Coronary artery (tissue), 2 donors: ENCODE results near the gene RMC1.

Experiments
- DNase-seq: peaks from one replicate; pipeline ENCODE4 v3.0.0-alpha.2; 2017; ENCODE audit warnings: low spot score
- H3K27ac ChIP-seq, 2 donors: fragments of 200-600 bp; sonication (generic); one replicate each; pipeline ENCODE4 v1.5.1; 2016 to 2019
- H3K4me3 ChIP-seq: fragments of 200-600 bp; sonication (generic); 2 replicates; pipeline ENCODE4 v1.5.1; 2016; ENCODE audit warnings: mild to moderate bottlenecking, moderate library complexity
- TF ChIP-seq, protein P1 (sequence below): fragments of 200-600 bp; sonication (generic); IDR thresholded peaks from one replicate; pipeline ENCODE4 v1.5.1; 2019; ENCODE audit warnings: antibody characterized with exemption

Gene RMC1

DNA sequence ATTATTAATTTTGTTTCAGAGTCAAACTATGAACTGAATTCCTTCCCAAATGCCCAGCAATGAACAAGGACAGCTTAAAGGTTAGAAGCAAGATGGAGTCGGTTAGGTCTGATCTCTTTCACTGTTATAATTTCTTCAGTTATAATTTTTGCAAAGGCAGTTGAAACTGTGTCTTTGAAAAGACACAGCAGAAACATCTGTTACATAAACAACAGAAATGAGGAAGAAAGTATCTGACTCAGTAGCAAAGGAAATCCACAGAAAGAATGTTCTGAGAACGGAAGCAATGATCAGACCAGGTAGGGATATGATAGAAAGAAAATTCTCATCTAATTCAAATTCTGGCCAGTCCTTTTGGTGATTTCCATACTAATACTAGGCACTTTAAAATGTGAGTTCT, 5.2 kb upstream of the RMC1 start:
- H3K27ac ChIP-seq = no peak overlapping the region
- H3K4me3 ChIP-seq = no peak overlapping the region
- TF ChIP-seq, protein P1, sequence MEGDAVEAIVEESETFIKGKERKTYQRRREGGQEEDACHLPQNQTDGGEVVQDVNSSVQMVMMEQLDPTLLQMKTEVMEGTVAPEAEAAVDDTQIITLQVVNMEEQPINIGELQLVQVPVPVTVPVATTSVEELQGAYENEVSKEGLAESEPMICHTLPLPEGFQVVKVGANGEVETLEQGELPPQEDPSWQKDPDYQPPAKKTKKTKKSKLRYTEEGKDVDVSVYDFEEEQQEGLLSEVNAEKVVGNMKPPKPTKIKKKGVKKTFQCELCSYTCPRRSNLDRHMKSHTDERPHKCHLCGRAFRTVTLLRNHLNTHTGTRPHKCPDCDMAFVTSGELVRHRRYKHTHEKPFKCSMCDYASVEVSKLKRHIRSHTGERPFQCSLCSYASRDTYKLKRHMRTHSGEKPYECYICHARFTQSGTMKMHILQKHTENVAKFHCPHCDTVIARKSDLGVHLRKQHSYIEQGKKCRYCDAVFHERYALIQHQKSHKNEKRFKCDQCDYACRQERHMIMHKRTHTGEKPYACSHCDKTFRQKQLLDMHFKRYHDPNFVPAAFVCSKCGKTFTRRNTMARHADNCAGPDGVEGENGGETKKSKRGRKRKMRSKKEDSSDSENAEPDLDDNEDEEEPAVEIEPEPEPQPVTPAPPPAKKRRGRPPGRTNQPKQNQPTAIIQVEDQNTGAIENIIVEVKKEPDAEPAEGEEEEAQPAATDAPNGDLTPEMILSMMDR = no peak
- no peak for DNase-seq

GRCh38 chr18:23498877-23499276, 4.4 kb upstream of the RMC1 start:
- no peak for DNase-seq
- TF ChIP-seq, protein P1 = no peak
- peak overlapping the region in 1 of 2 donors; percentile 68 for H3K27ac ChIP-seq
- no peak overlapping the region for H3K4me3 ChIP-seq

DNA sequence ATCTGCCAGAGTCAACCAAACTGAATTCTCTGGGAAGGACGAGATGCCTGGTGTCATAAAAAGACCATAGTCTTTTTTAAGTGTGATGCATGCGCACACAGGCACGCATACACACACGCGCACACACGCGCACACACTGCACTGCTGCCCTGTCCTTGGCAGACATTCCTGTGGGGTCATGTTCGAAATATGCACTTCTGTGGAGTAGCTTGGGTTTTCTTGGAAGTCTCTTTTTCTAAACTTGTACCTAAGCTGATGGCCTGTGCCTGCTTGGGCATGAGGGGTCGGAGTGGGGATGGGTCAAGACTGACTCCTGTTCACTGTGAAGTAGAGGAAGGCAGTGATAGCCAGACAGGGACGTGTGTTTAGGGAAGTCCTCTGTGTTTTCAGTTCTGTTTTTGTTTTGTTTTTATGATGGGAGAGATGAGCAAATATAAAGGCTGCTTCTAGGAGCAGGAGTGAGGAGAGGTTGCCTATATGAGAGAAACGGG, 4.0 kb upstream of the RMC1 start:
- TF ChIP-seq, protein P1 = no peak
- no peak for DNase-seq
- H3K4me3 ChIP-seq = no peak overlapping the region
- H3K27ac ChIP-seq = peak overlapping the region in 1 of 2 donors; percentile 68

- no peak overlapping the region for H3K27ac ChIP-seq
- no peak for DNase-seq
- H3K4me3 ChIP-seq = no peak overlapping the region
- TF ChIP-seq, protein P1 = no peak
Observed at GRCh38 chr18:23501626-23502025, 1.7 kb upstream of the RMC1 start.

DNA sequence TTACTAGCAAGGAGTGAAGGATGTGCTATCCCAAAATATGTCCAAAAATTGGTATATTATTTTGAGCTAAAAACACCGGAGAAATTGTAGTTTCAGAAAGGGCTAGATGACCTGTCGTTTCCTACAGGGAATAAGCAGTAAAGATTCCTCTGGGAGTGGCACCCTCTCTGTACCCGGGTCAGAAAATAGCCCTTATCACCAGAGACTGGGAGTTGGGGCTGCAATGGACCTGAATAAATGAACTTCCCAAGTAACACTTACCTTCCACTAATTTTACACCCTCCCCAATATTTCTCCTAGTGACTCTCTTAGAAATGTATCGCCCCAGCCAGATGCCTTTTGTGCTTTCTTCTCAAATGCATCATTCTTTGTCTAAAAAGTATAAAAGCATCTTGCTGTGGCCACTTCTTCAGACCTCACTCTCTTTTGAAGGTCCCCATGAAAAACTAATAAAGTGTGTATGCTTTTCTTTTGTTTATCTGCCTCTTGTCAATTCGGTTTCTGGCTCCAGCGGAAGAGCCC, 734 bp upstream of the RMC1 start:
- Histone ChIP-seq H3K27ac (peak overlapping the region; percentile 88 to 92), H3K4me3 (peak overlapping the region; percentile 89)
- TF ChIP-seq, protein P1 = no peak
- no peak for DNase-seq

- DNase-seq = no peak
- TF ChIP-seq, protein P1 = no peak
- peak overlapping the region; percentile 88 to 92 for H3K27ac ChIP-seq
- peak overlapping the region; percentile 89 for H3K4me3 ChIP-seq
Observed at GRCh38 chr18:23503963-23504344, 643 bp downstream of the RMC1 start.

GRCh38 chr18:23504720-23505119, 1.4 kb downstream of the RMC1 start:
- Histone ChIP-seq H3K4me3 (peak overlapping the region; percentile 89), H3K27ac (no peak overlapping the region)
- TF ChIP-seq, protein P1 = no peak

More at GRCh38 chr18:23504720-23505119, 1.4 kb downstream of the RMC1 start:
- no peak for DNase-seq
